GM21447 (cell line): ENCODE results near the gene AMHR2.
"Not testable (repeated sequence)": the region's sequence is repeated elsewhere in the genome, so short reads cannot be mapped to it uniquely, and the experiment has no call there.

Experiments
- ATAC-seq: cut with Tn5 transposase; IDR thresholded peaks from one replicate; pipeline ENCODE4 v1.9.1; 2021; ENCODE audit not compliant: unreplicated experiment

Gene AMHR2

DNA sequence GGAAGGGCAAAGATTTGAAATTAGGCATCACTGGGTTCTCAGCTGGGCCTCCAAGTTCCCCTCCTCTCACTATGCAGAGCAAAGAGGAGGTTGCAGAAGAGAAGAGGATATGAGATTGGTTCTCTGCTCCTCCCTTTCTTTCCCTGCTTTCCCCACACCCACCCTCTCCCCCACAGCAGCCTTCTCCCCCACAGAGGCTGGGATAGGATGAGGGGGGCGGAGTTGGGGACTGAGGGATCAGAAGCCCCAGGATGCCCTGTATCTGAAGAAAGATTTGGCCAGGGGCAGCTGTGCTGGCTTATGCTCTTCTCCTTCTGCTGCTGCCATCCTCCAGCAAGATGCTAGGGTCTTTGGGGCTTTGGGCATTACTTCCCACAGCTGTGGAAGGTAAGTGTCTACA lies at the start of gene AMHR2:
TSS of gene AMHR2 (plus strand) at position 259 of the 400 bp plus-strand sequence. CDS start at position 339, 80 bp downstream.
- no peak for ATAC-seq

DNA sequence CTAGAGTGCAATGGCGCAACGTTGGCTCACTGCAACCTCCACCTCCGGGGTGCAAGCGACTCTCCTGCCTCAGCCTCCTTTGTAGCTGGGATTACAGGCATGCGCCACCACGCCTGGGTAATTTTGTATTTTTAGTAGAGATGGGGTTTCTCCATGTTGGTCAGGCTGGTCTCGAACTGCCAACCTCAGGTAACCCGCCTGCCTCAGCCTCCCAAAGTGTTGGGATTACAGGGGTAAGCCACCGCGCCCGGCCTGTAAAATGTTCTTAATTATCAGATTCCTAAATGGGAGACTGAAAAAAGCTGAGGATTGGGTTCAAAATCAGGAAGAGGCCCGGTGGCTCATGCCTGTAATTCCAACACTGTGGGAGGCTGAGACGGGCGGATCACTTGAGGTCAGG lies 49.4 kb upstream of the AMHR2 start:
- not testable (repeated sequence) for ATAC-seq

DNA sequence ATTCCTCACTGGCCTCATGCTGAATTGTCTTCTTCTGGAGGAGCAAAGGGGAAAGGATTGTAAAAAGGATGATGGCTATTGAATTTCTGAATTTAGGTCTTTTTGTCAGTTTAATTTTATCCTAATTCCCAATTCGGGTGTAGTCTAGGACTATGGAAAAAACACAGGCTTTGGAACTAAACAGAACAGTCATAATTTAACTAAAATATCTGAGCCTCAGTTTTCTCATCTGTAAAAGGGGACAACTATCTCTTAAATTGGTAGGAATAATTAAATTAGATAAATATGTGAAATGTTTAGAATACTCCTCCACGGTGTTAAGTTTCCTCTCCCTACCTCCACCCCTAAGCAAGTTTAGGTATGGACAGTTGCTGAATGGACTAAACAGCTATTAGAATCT lies 46.9 kb upstream of the AMHR2 start:
- no peak for ATAC-seq

DNA sequence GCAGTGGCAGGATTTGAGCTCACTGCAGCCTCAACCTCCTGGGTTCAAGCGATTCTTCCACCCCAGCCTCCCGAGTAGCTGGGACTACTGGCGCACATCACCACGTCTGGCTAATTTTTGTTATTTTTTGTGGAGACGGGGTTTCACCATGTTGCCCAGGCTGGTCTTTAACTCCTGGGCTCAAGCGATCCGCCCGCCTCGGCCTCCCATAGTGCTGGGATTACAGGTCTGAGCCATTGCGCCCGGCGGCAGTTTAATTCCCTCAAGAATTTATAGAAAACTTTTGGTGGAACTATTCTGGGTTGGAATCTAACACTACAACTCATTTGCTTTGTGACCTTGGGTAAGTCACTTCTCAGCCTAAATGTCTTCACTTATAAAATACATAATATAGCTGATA lies 45.4 kb upstream of the AMHR2 start:
- ATAC-seq, result no peak

DNA sequence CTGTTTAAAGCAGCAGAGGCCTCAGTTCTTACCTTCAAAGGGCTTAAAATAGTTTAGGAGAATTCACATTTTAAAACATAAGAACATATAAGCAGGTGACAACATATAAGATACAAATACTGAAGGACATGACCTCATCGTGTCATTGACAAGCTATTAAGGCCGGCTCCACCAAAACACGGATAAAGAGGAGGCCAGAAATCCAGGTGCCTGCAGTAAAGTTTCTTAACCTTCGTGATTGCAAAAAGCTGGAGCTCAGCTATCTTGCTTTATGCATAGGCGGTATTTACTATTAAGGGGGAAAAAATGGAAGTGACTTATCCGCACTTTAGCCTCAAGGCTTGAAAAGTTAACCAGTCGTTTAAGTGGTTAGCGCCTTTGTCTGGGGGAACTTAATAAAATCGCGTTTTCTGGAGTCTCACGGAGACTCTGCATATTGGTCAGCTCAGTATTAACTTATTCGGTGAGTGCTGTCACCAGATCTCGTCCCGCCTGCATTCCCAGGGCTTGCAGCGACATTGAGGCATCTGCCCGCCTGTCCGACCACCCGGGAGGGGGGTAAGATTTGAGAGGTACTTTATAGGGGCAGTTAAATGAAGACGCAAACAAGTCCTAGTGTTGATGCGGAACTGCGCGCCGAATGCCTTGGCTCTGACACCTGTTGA lies 44.8 kb upstream of the AMHR2 start:
- peak; percentile 0 for ATAC-seq

DNA sequence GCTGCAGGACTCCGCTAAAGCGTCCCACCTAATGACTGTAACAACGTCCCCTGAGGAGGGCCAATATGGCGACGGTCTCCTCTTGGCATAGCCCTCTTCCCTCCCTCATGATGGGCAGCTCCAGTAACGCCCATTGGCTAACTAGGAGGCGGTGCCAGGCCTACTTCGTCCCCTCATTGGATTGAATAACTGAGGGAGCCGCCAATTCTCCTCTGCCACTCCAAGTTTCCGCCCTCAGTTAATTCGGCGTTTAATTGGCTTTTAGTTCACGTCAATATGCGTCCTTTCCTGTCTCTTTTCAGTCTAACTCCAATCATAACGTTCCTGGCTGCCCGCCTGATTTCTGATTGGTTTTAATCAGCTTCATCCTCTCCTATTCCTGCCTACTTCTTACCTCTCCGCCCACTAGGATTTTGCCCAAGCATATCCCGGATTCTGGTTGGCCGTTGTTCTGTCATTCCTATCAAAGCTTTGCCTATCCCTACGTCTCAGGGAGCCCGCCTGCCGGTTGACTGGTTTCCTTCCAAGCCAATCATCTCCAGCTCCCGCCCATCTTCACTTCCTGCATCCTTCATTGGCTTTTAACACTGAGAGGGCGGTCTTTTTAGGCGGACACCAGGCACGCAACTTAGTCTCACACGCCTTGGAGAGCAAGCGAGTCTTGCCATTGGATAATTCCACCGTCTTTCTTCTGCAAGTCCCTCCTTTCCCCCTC lies 44.1 kb upstream of the AMHR2 start:
- ATAC-seq, result peak; percentile 74

DNA sequence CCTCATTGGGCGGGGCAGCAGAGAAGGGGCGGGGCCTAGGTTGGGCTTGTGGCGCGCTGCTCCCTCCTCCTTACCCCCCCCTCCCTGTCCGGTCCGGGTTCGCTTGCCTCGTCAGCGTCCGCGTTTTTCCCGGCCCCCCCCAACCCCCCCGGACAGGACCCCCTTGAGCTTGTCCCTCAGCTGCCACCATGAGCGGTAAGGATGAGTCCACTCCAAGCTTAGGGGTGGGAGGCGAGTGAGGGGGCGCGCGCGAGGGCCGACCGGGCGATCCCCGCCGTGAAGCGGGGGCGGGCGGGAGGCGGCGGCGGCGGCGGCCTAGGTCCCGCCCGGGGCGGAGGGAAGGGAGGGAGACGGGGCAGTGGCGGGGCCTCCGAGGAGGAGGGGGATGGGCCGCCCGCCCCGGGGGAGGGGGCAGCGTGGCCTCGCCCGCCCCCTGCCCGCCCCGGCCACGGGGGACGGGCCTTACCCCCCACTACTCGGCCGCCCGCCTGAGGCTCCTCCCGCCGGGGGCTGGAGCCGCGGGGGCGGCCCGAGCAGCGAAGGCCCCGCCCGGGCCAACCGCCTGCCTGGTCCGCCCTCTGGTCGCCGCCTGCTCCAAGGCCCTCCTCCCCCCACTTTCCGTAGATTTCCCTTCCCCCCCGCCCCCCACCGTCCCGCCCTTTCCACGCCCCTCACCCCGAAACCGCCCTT lies 43.4 kb upstream of the AMHR2 start, which contains the start of gene SP1:
TSS of gene SP1 (plus strand) at position 73 of the 690 bp plus-strand sequence. CDS start at position 189, 116 bp downstream.
- peak; percentile 21 for ATAC-seq

DNA sequence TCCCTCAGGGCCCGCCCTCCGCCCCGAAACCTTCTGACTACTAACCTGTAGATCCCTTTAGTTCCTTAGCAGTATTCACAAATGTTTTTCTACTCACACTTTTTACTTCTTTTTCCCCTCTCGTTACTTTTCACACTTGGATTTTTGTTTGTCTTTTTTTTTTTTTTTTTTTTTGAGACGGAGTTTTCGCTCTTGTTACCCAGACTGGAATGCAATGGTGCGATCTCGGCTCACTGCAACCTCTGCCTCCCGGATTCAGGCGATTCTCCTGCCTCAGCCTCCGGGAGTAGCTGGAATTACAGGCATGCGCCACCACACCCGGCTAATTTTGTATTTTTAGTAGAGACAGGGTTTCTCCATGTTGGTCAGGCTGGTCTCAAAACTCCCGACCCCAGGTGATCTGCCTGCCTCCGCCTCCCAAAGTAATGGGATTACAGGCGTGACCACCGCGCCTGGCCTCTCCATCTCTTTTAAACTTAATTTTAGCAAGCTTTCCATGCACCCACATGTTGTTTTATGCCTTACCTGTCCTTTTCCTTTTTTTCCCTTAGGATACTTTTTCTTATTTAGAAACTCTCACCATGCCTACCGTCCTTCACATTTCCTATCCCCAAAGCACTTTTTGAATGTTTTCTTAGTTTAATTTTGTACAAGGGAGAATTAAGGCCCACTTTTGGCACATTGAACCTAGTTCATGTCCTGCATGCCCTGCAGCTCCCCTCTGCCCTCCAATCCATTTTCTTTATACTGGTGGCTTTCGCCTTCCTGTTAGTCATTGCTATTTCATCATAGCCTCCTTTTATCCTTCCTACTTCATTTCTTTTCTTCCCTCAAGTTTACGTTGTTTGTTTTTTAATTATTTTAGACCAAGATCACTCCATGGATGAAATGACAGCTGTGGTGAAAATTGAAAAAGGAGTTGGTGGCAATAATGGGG lies 42.6 kb upstream of the AMHR2 start:
- no peak for ATAC-seq

DNA sequence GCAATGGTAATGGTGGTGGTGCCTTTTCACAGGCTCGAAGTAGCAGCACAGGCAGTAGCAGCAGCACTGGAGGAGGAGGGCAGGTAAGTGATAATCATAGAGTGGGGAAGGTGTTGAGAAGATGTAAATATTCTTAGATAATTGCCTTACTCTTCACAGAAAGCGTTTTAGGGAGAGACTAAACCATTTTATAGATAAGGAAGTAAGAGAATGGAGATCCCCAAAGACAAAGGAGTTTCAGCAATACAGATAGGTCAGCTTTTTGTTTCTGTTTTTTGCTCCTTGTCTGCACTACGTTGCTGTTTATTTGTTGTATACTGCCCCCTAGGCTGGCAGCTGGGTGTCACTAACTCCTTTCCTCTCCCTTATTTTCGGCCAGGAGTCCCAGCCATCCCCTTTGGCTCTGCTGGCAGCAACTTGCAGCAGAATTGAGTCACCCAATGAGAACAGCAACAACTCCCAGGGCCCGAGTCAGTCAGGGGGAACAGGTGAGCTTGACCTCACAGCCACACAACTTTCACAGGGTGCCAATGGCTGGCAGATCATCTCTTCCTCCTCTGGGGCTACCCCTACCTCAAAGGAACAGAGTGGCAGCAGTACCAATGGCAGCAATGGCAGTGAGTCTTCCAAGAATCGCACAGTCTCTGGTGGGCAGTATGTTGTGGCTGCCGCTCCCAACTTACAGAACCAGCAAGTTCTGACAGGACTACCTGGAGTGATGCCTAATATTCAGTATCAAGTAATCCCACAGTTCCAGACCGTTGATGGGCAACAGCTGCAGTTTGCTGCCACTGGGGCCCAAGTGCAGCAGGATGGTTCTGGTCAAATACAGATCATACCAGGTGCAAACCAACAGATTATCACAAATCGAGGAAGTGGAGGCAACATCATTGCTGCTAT lies 41.7 kb upstream of the AMHR2 start:
- ATAC-seq, result no peak

DNA sequence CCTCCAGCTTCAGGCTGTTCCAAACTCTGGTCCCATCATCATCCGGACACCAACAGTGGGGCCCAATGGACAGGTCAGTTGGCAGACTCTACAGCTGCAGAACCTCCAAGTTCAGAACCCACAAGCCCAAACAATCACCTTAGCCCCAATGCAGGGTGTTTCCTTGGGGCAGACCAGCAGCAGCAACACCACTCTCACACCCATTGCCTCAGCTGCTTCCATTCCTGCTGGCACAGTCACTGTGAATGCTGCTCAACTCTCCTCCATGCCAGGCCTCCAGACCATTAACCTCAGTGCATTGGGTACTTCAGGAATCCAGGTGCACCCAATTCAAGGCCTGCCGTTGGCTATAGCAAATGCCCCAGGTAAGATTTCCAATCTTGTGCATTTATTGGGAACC lies 40.4 kb upstream of the AMHR2 start:
- no peak for ATAC-seq

DNA sequence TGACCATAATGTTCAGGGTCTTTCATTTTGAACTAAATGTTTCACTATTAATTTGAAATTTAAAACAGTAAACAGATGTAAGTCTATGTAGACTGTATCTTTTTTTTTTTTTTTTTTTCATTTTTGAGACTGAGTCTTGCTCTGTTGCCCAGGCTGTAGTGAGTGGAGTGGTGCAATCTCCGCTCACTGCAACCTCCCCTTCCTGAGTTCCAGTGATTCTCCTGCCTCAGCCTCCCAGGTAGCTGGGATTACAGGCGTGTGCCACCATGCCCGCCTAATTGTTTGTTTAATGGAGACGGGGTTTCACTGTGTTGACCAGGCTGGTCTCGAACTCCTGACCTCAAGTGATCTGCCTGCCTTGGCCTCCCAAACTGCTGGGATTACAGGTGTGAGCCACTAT lies 37.3 kb upstream of the AMHR2 start:
- ATAC-seq, result not testable (repeated sequence)

DNA sequence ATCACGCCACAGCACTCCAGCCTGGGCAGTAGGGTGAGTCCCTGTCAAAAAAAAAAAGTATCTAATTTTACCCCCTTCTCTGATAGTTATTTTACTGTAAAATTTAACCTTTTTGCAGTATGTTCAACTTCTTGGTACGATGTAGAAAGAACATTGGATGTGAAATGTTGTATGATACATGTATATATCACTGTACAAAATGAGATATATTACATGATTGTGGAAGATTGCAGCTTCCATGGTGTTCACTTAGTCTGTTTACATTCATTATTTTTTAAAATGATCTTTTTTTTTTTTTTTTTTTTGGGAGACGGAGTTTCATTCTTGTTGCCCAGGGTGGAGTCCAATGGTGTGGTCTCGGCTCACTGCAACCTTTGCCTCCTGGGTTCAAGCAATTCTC lies 34.7 kb upstream of the AMHR2 start:
- no peak for ATAC-seq

DNA sequence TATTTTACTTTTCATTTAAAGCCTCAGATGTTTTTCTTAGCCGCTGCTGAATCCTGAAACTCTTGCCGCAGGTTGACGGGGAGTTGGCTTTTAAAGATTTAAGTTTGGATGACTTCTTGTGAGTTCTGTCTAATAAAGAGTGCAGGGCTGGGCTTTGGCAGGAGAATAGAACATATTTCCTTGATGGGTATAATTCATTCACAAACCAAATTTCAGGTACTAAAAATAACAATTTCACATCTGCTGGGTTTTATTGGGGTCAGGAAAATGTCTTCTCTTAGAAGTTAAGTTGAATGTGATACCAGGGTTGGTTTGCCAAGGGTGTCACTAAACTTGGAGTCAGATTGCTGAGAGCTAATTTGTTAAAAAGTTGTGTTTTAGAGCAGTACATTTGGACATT lies 34.0 kb upstream of the AMHR2 start:
- ATAC-seq, result no peak

DNA sequence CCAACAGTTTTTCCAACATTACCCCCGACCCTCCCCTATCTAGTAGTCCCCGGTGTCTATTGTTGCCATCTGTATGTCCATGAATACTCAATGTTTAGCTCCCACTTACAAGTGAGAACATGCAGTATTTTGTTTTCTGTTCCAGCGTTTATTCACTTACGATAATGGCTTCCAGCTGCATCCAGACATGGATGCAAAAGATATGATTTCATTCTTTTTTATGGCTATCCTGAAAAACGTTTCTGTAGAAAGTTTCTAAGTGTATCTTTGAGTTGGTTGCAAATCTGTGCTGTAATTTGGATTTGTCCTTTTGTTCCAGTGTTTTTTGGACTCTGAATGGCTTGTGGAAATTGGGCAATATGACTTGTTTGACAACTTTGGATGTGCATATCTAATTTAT lies 31.9 kb upstream of the AMHR2 start:
- ATAC-seq, result no peak

DNA sequence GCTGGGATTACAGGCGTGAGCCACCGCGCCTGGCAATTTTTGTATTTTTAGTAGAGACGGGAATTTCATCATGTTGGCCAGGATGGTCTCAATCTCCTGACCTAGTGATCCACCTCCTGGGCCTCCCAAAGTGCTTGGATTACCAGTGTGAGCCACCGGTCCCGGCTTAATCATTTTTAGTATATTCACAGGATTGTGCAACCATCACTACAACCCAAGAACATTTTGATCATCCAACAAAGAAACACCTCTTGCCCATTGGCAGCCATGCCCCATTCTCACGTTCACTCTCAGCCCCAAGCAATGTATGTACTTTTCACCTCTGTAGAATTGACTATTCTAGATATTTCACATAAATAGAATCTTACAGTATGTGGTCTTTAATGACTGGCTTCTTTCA lies 23.8 kb upstream of the AMHR2 start:
- no peak for ATAC-seq

DNA sequence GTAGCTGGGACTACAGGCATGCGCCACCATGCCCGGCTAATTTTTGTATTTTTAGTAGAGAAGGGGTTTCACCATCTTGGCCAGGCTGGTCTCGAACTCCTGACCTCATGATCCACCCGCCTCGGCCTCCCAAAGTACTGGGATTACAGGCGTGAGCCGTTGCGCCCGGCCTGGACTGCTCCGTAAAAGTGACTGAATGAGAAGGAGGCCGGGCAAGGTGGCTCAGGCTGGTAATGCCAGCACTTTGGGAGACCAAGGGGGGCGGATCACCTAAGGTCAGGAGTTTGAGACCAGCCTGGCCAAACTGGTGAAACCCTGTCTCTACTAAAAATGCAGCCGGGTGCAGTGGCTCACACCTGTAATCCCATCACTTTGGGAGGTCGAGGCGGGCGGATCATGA lies 21.3 kb upstream of the AMHR2 start:
- ATAC-seq, result not testable (repeated sequence)

DNA sequence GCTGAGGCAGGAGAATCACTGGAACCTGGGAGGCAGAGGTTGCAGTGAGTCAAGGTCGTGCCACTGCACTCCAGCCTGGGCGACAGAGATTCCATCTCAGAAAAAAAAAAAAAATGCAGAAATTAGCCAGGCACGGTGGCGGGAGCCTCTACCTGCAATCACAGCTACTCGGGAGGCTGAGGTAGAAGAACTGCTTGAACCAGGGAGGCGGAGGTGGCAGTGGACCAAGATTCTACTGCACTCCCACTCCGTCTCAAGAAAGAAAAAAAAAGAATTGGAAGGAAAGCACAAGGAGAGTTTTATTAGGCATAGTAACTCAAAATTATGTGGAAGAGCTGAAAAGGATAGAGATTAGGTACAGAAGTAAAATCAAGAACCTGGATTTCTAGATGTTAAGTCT lies 20.8 kb upstream of the AMHR2 start:
- ATAC-seq, result no peak

DNA sequence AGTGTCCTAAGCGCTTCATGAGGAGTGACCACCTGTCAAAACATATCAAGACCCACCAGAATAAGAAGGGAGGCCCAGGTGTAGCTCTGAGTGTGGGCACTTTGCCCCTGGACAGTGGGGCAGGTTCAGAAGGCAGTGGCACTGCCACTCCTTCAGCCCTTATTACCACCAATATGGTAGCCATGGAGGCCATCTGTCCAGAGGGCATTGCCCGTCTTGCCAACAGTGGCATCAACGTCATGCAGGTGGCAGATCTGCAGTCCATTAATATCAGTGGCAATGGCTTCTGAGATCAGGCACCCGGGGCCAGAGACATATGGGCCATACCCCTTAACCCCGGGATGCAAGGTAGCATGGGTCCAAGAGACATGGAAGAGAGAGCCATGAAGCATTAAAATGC lies 12.7 kb upstream of the AMHR2 start:
- ATAC-seq, result no peak

DNA sequence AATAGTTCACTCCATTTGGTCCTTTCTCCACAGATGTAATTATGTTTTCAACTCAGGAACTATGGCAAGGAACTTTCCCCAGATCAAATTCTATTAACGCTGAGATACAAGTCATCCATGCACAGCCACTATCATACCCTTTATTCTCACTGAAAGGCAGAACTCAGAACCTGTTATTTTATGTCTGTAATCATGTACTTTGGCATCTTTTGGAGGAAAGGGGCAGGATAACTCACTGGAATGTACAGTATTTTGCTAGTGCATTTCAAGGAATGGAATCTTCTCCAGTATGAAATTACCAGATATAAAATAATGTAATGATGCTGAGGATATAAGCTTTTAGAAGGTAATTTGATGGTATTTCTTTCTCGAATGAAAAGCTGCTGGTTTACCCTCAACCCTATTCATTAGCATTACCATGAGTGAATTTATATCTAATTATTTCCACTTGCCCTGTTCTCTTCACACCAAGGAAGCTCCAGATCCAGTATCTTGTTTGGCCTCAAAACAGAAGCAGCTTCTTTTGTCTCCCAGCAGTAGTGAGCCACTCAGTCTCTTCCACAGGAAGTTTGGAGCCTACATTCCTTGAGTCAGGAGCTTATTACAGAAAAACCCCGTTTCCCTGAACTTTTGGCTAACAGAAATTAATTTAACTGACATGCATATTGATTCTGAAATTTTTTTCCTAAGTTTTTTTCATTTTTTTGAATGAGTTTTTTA lies 10.0 kb upstream of the AMHR2 start:
- no peak for ATAC-seq
